ENCODE results near the gene CDH5. TPM values are rescaled to one million over a fixed set of nuclear protein-coding genes. Genes with fewer than 3 reads are reported as not detected.
A peak's percentile ranks its signal among the peaks of the same experiment; 100 is the strongest.

Gene CDH5
- total RNA-seq, 1 experiment from 2014 or later: 0.25 TPM

GRCh38 chr16:66364117-66364958, 2.2 kb upstream of the CDH5 start:
- H3K4me3 ChIP-seq (ENCODE audit: low read depth, low read length): no peak overlapping the region
- no TSS peak for BruUV-seq (replicated peaks)
- TF ChIP-seq CTCF (IDR thresholded peaks at IDR 0.05; ENCODE audit: insufficient read depth in 1 of 2, low read depth in 1 of 2, low read length in 1 of 2, severe bottlenecking in 1 of 2, unreplicated experiment in 1 of 2): no peak

GRCh38 chr16:66364959-66365306, 1.6 kb upstream of the CDH5 start:
- Mint-ChIP-seq H3K4me3 (ENCODE audit: unreplicated experiment) (no peak overlapping the region), H3K36me3 (ENCODE audit: insufficient read depth, unreplicated experiment) (no peaks in the 10 kb centered on the region), H3K27ac (ENCODE audit: unreplicated experiment) (no peak overlapping the region), H3K27me3 (ENCODE audit: insufficient read depth, unreplicated experiment) (peaks cover 3% of the 10 kb centered on the region), H3K4me1 (ENCODE audit: low read depth, unreplicated experiment) (peaks cover 17% of the 10 kb centered on the region), H3K9me3 (ENCODE audit: unreplicated experiment) (no peaks in the 10 kb centered on the region)
- Histone ChIP-seq H3K27me3 (replicated peaks; ENCODE audit: control insufficient read depth, insufficient read depth, low read length) (no peaks in the 10 kb centered on the region), H3K36me3 (ENCODE audit: control insufficient read depth, insufficient read depth, low read length) (no peaks in the 10 kb centered on the region), H3K4me1 (peaks cover 8% of the 10 kb centered on the region; the same call in 1 of the 2 replicates), H3K4me3 (ENCODE audit: low read depth, low read length) (no peak overlapping the region), H3K9me3 (no peaks in the 10 kb centered on the region)
- ChIA-PET POLR2A (interaction anchor here (0.6 kb wide), 1 partner anchor 13 kb away, joined by 10 read pairs; no protein-coding TSS in a partner anchor), CTCF (no interaction called here)
- no TSS peak for BruUV-seq (replicated peaks)
- intact Hi-C loops (cut with micrococcal nuclease; ENCODE audit: unreplicated experiment): no loop called here
- no peak for TF ChIP-seq CTCF (IDR thresholded peaks at IDR 0.05; ENCODE audit: insufficient read depth in 1 of 2, low read depth in 1 of 2, low read length in 1 of 2, severe bottlenecking in 1 of 2, unreplicated experiment in 1 of 2)
- DNase-seq: no peak

More at GRCh38 chr16:66364117-66364958, 2.2 kb upstream of the CDH5 start:
- ChIA-PET POLR2A (interaction anchor here (0.6 kb wide), 1 partner anchor 12 kb away, joined by 10 read pairs; no protein-coding TSS in a partner anchor), CTCF (no interaction called here)
- H3K9me3 Mint-ChIP-seq (ENCODE audit: unreplicated experiment): no peaks in the 10 kb centered on the region
- H3K4me1 ChIP-seq: peaks cover 8% of the 10 kb centered on the region; the same call in 1 of the 2 replicates
- H3K4me3 Mint-ChIP-seq (ENCODE audit: unreplicated experiment): no peak overlapping the region
- peak overlapping the region; percentile 24 for H3K27ac Mint-ChIP-seq (ENCODE audit: unreplicated experiment)
- DNase-seq: no peak
- no peaks in the 10 kb centered on the region for H3K9me3 ChIP-seq
- peaks cover 17% of the 10 kb centered on the region for H3K4me1 Mint-ChIP-seq (ENCODE audit: low read depth, unreplicated experiment)
- H3K27me3 Mint-ChIP-seq (ENCODE audit: insufficient read depth, unreplicated experiment): peaks cover 3% of the 10 kb centered on the region
- no peaks in the 10 kb centered on the region for H3K36me3 ChIP-seq (ENCODE audit: control insufficient read depth, insufficient read depth, low read length)
- H3K27me3 ChIP-seq (replicated peaks; ENCODE audit: control insufficient read depth, insufficient read depth, low read length): no peaks in the 10 kb centered on the region
- intact Hi-C loops (cut with micrococcal nuclease; ENCODE audit: unreplicated experiment): no loop called here
- no peaks in the 10 kb centered on the region for H3K36me3 Mint-ChIP-seq (ENCODE audit: insufficient read depth, unreplicated experiment)

GRCh38 chr16:66365651-66366050, 840 bp upstream of the CDH5 start:
- H3K27me3 Mint-ChIP-seq (ENCODE audit: insufficient read depth, unreplicated experiment): peaks cover 3% of the 10 kb centered on the region
- ChIA-PET CTCF (no interaction called here), POLR2A (no interaction called here)
- Histone ChIP-seq H3K27me3 (replicated peaks; ENCODE audit: control insufficient read depth, insufficient read depth, low read length) (no peaks in the 10 kb centered on the region), H3K4me3 (ENCODE audit: low read depth, low read length) (no peak overlapping the region), H3K36me3 (ENCODE audit: control insufficient read depth, insufficient read depth, low read length) (no peaks in the 10 kb centered on the region), H3K4me1 (peaks cover 8% of the 10 kb centered on the region; the same call in 1 of the 2 replicates), H3K9me3 (no peaks in the 10 kb centered on the region)
- H3K9me3 Mint-ChIP-seq (ENCODE audit: unreplicated experiment): no peaks in the 10 kb centered on the region
- TF ChIP-seq CTCF (IDR thresholded peaks at IDR 0.05; ENCODE audit: insufficient read depth in 1 of 2, low read depth in 1 of 2, low read length in 1 of 2, severe bottlenecking in 1 of 2, unreplicated experiment in 1 of 2): no peak
- no peaks in the 10 kb centered on the region for H3K36me3 Mint-ChIP-seq (ENCODE audit: insufficient read depth, unreplicated experiment)
- H3K4me3 Mint-ChIP-seq (ENCODE audit: unreplicated experiment): no peak overlapping the region
- intact Hi-C loops (cut with micrococcal nuclease; ENCODE audit: unreplicated experiment): no loop called here
- no TSS peak for BruUV-seq (replicated peaks)
- peaks cover 17% of the 10 kb centered on the region for H3K4me1 Mint-ChIP-seq (ENCODE audit: low read depth, unreplicated experiment)
- H3K27ac Mint-ChIP-seq (ENCODE audit: unreplicated experiment): no peak overlapping the region
- DNase-seq: no peak
